Lung (tissue), 12 donors: ENCODE measurements around the gene RIC8A. TPM values are rescaled to one million over a fixed set of nuclear protein-coding genes. Genes with fewer than 3 reads are reported as not detected.
"Not testable (repeated sequence)": the region's sequence is repeated elsewhere in the genome, so short reads cannot be mapped to it uniquely, and the experiment has no call there.

Experiments used
- ATAC-seq: fragments of 200-7000 bp; cut with Tn5 transposase; one replicate; pipeline ENCODE4 v1.9.1; 2020; ENCODE audit warnings: moderate number of reproducible peaks; ENCODE audit not compliant: insufficient read depth, low FRiP score
- DNase-seq, 3 donors: peaks; one replicate each; pipeline ENCODE4 v3.0.0-alpha.2; 2013 to 2017
- H3K27ac ChIP-seq, 2 donors: one replicate each; pipeline ENCODE4 v1.5.1; 2013; ENCODE audit warnings: mild to moderate bottlenecking in 2 of 2, moderate library complexity in 2 of 2, control low read depth in 1 of 2, inconsistent platforms in 1 of 2, low read depth in 1 of 2, low read length in 1 of 2
- H3K27me3 ChIP-seq, 3 donors: one replicate each; pipeline ENCODE4 v1.5.1; 2013; ENCODE audit warnings: low read length in 2 of 3; ENCODE audit not compliant: control insufficient read depth in 3 of 3, insufficient read depth in 3 of 3
- H3K36me3 ChIP-seq, 4 donors: one replicate each; pipeline ENCODE4 v1.5.1; 2013; ENCODE audit warnings: low read length in 4 of 4, mild to moderate bottlenecking in 1 of 4, moderate library complexity in 1 of 4; ENCODE audit not compliant: control insufficient read depth in 4 of 4, insufficient read depth in 4 of 4
- H3K4me1 ChIP-seq, 5 donors: one replicate each; pipeline ENCODE4 v1.5.1; 2013; ENCODE audit warnings: low read length in 5 of 5, mild to moderate bottlenecking in 2 of 5, moderate library complexity in 1 of 5; ENCODE audit not compliant: control insufficient read depth in 5 of 5, insufficient read depth in 5 of 5
- H3K4me3 ChIP-seq: one replicate; pipeline ENCODE4 v1.5.1; 2013; ENCODE audit warnings: mild to moderate bottlenecking, control low read depth, moderate library complexity
- H3K9ac ChIP-seq, 2 donors: one replicate each; pipeline ENCODE4 v1.5.1; 2013; ENCODE audit warnings: low read length in 2 of 2, control low read depth in 1 of 2; ENCODE audit not compliant: insufficient read depth in 1 of 2
- H3K9me3 ChIP-seq, 4 donors: one replicate each; pipeline ENCODE4 v1.5.1; 2013; ENCODE audit warnings: low read length in 3 of 4, mild to moderate bottlenecking in 1 of 4, moderate library complexity in 1 of 4; ENCODE audit not compliant: control insufficient read depth in 4 of 4, insufficient read depth in 3 of 4
- CTCF ChIP-seq: IDR thresholded peaks from 2 replicates; pipeline ENCODE4 v1.5.1; 2012; ENCODE audit warnings: mild to moderate bottlenecking; ENCODE audit errors: control extremely low read depth, extremely low read depth
- WGBS, 2 donors: extraction: QIAGEN DNeasy Blood & Tissue Kit; methylation state at CpG; one replicate each; pipeline ENCODE4 v1.1.7; 2013; 5-methylcytosine and 5-hydroxymethylcytosine counted together
- polyA plus RNA-seq, 2 donors: library from polyadenylated mRNA; stranded (reverse); fragments of 200-250 nt; gene quantifications; one replicate each; pipeline ENCODE4 v1.2.1, GENCODE V29; 2013
- total RNA-seq, 2 donors: library from RNA; depleted of rRNA in 1 of 2; stranded (reverse); fragments of >200 nt in 1 of 2; gene quantifications; one replicate each; pipeline ENCODE4 v1.2.1, GENCODE V29; 2014 to 2021
- donor health status: control.
- donor health status: control.
- donor health status: Bipolar disorder and iron deficiency.
- donor health status: healthy.
- donor health status: DM: yes; HTN: yes; CAD: no.

The RIC8A gene
- total and polyA plus RNA-seq, 4 donors, result 52.1 to 122 (median 93.6) TPM

GRCh38 chr11:192674-193128 is 14.8 kb upstream of the RIC8A start, which contains the start of gene SCGB1C1:
Gene SCGB1C1, plus strand, starts transcription at chr11:193078. Its CDS starts 22 bp downstream, at chr11:193100.
- H3K27me3 ChIP-seq, H3K4me1 ChIP-seq, H3K36me3 ChIP-seq, H3K9ac ChIP-seq, H3K4me3 ChIP-seq, DNase-seq, H3K9me3 ChIP-seq, H3K27ac ChIP-seq, ATAC-seq: not testable (repeated sequence)
- 75 to 84% methylated on average over 5 to 6 of the region's 11 CpGs for WGBS, 2 donors

GRCh38 chr11:193481-193880 is 14.0 kb upstream of the RIC8A start:
- ATAC-seq, result not testable (repeated sequence)

GRCh38 chr11:196786-197731 is 10.4 kb upstream of the RIC8A start:
- H3K4me3 ChIP-seq, result no peak overlapping the region
- no peak for DNase-seq
- WGBS, 2 donors, result 87 to 88% methylated on average over 23 of the region's 23 CpGs
- H3K9me3 ChIP-seq, result no peaks in the 10 kb centered on the region
- no peaks in the 10 kb centered on the region for H3K27me3 ChIP-seq
- no peaks in the 10 kb centered on the region for H3K4me1 ChIP-seq
- TF ChIP-seq CTCF, result no peak
- no peak overlapping the region for H3K27ac ChIP-seq
- H3K9ac ChIP-seq, result no peak overlapping the region
- H3K36me3 ChIP-seq, result peaks cover 0 to 6% (median 2%) of the 10 kb centered on the region in 4 donors
- ATAC-seq, result no peak

More at GRCh38 chr11:193481-193880, 14.0 kb upstream of the RIC8A start:
- not testable (repeated sequence) for H3K9ac ChIP-seq, DNase-seq, H3K27me3 ChIP-seq, H3K27ac ChIP-seq, H3K4me3 ChIP-seq, H3K9me3 ChIP-seq, H3K4me1 ChIP-seq, H3K36me3 ChIP-seq
- WGBS, 2 donors, result 71 to 86% methylated on average over 4 to 5 of the region's 5 CpGs

GRCh38 chr11:197741-198235 is 9.7 kb upstream of the RIC8A start:
- H3K27me3 ChIP-seq, result no peaks in the 10 kb centered on the region
- 87 to 90% methylated on average over 9 of the region's 9 CpGs for WGBS, 2 donors
- no peak for ATAC-seq
- TF ChIP-seq CTCF, result no peak
- H3K27ac ChIP-seq, result no peak overlapping the region
- H3K36me3 ChIP-seq, result peaks cover 0 to 6% (median 2%) of the 10 kb centered on the region in 4 donors
- no peak overlapping the region for H3K4me3 ChIP-seq
- H3K9me3 ChIP-seq, result no peaks in the 10 kb centered on the region
- no peak for DNase-seq
- no peaks in the 10 kb centered on the region for H3K4me1 ChIP-seq
- no peak overlapping the region for H3K9ac ChIP-seq
